ENCODE data around the gene TECR.

- no peak for TF ChIP-seq CTCF (IDR thresholded peaks at IDR 0.05 in 2 of 3, conservative IDR thresholded peaks at IDR 0.05 in 1 of 3; ENCODE audit: borderline replicate concordance in 1 of 3, insufficient read depth in 1 of 3, low read depth in 2 of 3, low read length in 2 of 3)
- TF ChIP-seq CEBPB (IDR thresholded peaks at IDR 0.05; ENCODE audit: low read depth): no peak
- peak; percentile 69; the same call in 1 of the 2 replicates for TF ChIP-seq POLR2AphosphoS5 (IDR thresholded peaks at IDR 0.05; ENCODE audit: low read depth, low read length)
- TF ChIP-seq ELF1 (IDR thresholded peaks at IDR 0.05; ENCODE audit: borderline replicate concordance, low read depth): no peak
- TF ChIP-seq POLR2A (IDR thresholded peaks at IDR 0.05; ENCODE audit: borderline replicate concordance, extremely low read depth, insufficient read depth, insufficient read length): no peak
- peak; percentile 10 for TF ChIP-seq YY1 (IDR thresholded peaks at IDR 0.05; ENCODE audit: extremely low read depth, insufficient replicate concordance, low read depth, low read length)
- TF ChIP-seq FOSL1 (IDR thresholded peaks at IDR 0.05; ENCODE audit: low read depth): peak; percentile 92
- no peak for TF ChIP-seq EZH2 (IDR thresholded peaks at IDR 0.05)
- TF ChIP-seq, protein P1, sequence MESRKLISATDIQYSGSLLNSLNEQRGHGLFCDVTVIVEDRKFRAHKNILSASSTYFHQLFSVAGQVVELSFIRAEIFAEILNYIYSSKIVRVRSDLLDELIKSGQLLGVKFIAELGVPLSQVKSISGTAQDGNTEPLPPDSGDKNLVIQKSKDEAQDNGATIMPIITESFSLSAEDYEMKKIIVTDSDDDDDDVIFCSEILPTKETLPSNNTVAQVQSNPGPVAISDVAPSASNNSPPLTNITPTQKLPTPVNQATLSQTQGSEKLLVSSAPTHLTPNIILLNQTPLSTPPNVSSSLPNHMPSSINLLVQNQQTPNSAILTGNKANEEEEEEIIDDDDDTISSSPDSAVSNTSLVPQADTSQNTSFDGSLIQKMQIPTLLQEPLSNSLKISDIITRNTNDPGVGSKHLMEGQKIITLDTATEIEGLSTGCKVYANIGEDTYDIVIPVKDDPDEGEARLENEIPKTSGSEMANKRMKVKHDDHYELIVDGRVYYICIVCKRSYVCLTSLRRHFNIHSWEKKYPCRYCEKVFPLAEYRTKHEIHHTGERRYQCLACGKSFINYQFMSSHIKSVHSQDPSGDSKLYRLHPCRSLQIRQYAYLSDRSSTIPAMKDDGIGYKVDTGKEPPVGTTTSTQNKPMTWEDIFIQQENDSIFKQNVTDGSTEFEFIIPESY (IDR thresholded peaks at IDR 0.05; ENCODE audit: extremely low read depth, insufficient replicate concordance, low read length): no peak
These were observed 9.5 kb upstream of the TECR start for GRCh38 chr19:14519860-14520407.
